ENCODE results near the gene RBPJ.

The RBPJ gene

DNA sequence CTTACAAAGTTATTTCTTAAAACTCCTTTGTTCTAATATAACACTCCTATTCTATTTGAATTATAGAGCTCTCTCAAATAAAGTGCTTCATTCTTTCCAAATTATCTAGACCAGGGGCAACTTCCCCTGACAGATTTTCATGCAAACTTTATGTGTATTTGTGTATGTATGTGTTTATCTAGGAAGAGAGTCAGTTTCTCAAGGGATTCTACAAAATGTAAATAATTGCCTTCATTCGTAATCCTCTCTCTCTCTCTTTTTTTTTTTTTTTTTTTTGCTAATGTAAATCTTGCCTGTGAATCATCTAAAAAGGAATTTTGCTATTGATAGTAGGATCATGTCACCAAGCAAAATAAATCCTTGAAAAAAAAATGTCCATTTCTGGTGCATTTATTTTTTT is 38.9 kb upstream of the RBPJ start:
- TF ChIP-seq CTCF (IDR thresholded peaks at IDR 0.05; ENCODE audit: low read depth, low read length), result no peak
- peak; percentile 29 for DNase-seq (ENCODE audit: low read depth, low spot score)
- no peak overlapping the region for H3K4me3 ChIP-seq (ENCODE audit: low read depth, low read length)
- in situ Hi-C loops (cut with HindIII; ENCODE audit: low sequenced_read_pairs), result no loop called here

GRCh38 chr4:26284536-26284935 is 36.3 kb upstream of the RBPJ start:
- in situ Hi-C loops (cut with HindIII; ENCODE audit: low sequenced_read_pairs), result no loop called here
- TF ChIP-seq CTCF (IDR thresholded peaks at IDR 0.05; ENCODE audit: low read depth, low read length), result no peak
- no peak overlapping the region for H3K4me3 ChIP-seq (ENCODE audit: low read depth, low read length)
- no peak for DNase-seq (ENCODE audit: low read depth, low spot score)

- no peak for TF ChIP-seq CTCF (IDR thresholded peaks at IDR 0.05; ENCODE audit: low read depth, low read length)
- in situ Hi-C loops (cut with HindIII; ENCODE audit: low sequenced_read_pairs), result no loop called here
- no peak for DNase-seq (ENCODE audit: low read depth, low spot score)
- no peak overlapping the region for H3K4me3 ChIP-seq (ENCODE audit: low read depth, low read length)
Observed at GRCh38 chr4:26285272-26285671, 35.5 kb upstream of the RBPJ start.

GRCh38 chr4:26287756-26288155 is 33.1 kb upstream of the RBPJ start:
- no peak overlapping the region for H3K4me3 ChIP-seq (ENCODE audit: low read depth, low read length)
- in situ Hi-C loops (cut with HindIII; ENCODE audit: low sequenced_read_pairs), result no loop called here
- no peak for DNase-seq (ENCODE audit: low read depth, low spot score)
- TF ChIP-seq CTCF (IDR thresholded peaks at IDR 0.05; ENCODE audit: low read depth, low read length), result no peak

GRCh38 chr4:26288355-26288909 is 32.4 kb upstream of the RBPJ start:
- H3K4me3 ChIP-seq (ENCODE audit: low read depth, low read length), result no peak overlapping the region
- TF ChIP-seq CTCF (IDR thresholded peaks at IDR 0.05; ENCODE audit: low read depth, low read length), result no peak
- in situ Hi-C loops (cut with HindIII; ENCODE audit: low sequenced_read_pairs), result no loop called here
- peak; percentile 64 for DNase-seq (ENCODE audit: low read depth, low spot score)

DNA sequence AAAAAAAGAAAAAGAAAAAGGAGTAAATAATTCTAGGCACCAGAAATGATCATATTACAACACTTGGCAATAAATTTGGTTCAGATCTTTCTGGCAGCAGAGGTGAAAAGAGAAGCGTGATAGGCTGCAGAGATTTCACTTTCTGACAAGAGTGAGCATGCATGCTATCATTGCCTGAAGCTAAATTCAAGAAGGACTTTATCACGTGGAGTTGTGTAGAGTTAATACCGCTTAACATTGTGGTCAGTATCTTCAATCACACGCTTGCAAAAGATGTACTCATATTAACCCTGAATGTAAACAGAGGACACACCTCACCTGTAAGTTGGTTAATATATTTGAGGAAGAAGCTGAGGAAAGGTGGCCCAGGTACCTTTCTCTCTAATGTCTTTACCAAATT is 31.4 kb upstream of the RBPJ start:
- in situ Hi-C loops (cut with HindIII; ENCODE audit: low sequenced_read_pairs), result no loop called here
- DNase-seq (ENCODE audit: low read depth, low spot score), result no peak
- TF ChIP-seq CTCF (IDR thresholded peaks at IDR 0.05; ENCODE audit: low read depth, low read length), result no peak
- no peak overlapping the region for H3K4me3 ChIP-seq (ENCODE audit: low read depth, low read length)

- no peak overlapping the region for H3K4me3 ChIP-seq (ENCODE audit: low read depth, low read length)
- in situ Hi-C loops (cut with HindIII; ENCODE audit: low sequenced_read_pairs), result no loop called here
- TF ChIP-seq CTCF (IDR thresholded peaks at IDR 0.05; ENCODE audit: low read depth, low read length), result no peak
- DNase-seq (ENCODE audit: low read depth, low spot score), result no peak
Observed at GRCh38 chr4:26290321-26290720, 30.5 kb upstream of the RBPJ start.
